ENCODE results near the gene NUFIP2.
"Not testable (repeated sequence)": the region's sequence is repeated elsewhere in the genome, so short reads cannot be mapped to it uniquely, and the experiment has no call there.

Gene NUFIP2

GRCh38 chr17:29283496-29283895 lies 10.5 kb downstream of the NUFIP2 start:
- DNase-seq (ENCODE audit: low read depth in 3 of 3, low spot score in 1 of 3), result no peak

DNA sequence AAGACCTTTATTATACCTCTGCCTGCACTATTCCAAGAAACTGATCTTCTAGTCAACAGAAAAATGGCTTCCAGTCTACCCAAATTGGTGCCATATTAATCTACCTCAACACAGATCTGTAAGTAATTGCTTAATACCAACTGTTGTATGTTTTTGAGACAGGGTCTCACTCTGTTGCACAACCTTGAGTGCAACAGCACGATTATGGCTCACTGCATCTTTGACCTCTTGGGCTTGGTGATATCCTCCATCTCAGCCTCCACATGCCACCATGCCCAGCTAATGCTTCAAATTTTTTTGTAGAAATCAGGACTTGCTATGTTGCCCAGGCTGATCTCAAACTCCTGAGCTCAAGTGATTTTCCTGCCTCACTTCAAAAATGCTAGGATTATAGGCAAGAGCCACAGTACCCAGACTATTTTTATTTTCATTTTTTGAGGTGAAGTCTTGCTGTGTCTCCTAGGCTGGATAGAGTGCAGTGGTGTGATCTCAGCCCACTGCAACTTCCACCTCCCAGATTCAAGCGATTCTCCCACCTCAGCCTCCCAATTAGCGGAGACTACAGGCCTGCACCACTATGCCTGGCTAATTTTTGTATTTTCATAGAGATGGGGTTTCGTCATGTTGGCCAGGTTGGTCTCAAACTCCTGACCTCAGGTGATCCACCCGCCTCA lies 14.4 kb downstream of the NUFIP2 start:
- no peak for DNase-seq (ENCODE audit: low read depth in 3 of 3, low spot score in 1 of 3)

DNA sequence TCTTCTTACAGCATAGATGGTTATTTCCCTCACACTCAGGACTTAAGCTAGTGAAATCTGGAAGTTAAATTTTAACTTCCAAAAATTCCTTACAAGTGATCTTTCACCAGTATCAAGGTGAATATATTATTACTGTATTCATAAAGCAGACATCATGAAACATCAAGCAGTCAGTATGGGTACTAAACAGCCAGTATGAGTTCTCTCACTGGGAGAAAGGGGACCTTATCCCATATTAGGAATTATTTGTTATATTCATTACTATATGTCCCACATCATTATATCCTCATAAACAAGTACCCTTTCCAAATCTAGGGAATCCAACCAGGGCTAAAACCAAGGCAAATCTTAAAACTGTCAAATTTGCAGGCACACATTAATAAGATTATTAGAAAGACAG lies 15.3 kb downstream of the NUFIP2 start:
- no peak for DNase-seq (ENCODE audit: low read depth in 3 of 3, low spot score in 1 of 3)

DNA sequence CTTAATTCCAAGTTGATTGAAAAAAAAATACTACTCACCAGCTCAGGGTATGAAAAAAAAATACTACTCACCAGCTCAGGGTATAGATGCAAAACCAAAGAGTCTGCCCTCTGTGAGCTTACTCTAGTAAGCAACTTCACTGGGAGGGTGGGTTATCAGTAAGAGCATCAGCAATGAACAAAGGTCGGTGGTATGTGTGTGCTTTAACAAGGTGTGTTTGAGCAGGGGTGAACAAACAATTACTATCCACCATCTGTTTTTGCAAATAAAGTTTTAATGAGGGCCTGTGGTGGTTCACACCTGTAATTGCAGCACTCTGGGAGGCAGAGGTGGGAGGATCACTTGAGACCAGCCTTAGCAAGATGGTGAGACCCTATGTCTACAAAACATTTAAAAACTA lies 20.0 kb downstream of the NUFIP2 start:
- DNase-seq (ENCODE audit: low read depth in 3 of 3, low spot score in 1 of 3), result no peak

DNA sequence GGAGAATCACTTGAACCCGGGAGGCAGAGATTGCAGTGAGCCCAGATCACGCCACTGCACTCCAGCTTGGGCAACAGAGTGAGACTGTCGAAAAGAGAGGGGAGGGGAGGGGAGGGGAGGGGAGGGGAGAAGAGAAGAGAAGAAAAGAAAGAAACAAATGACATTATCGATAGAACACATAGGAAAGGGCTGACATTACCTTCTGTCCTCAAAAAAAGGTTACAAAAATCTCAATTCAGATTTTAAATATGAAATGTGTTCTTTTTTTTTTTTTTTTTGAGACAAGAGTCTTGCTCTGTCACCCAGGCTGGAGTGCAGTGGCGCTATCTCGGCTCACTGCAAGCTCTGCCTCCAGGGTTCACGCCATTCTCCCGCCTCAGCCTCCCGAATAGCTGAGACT lies 22.0 kb downstream of the NUFIP2 start:
- DNase-seq (ENCODE audit: low read depth in 3 of 3, low spot score in 1 of 3), result not testable (repeated sequence)

GRCh38 chr17:29263916-29264315 lies 30.0 kb downstream of the NUFIP2 start:
- DNase-seq (ENCODE audit: low read depth in 3 of 3, low spot score in 1 of 3), result no peak

DNA sequence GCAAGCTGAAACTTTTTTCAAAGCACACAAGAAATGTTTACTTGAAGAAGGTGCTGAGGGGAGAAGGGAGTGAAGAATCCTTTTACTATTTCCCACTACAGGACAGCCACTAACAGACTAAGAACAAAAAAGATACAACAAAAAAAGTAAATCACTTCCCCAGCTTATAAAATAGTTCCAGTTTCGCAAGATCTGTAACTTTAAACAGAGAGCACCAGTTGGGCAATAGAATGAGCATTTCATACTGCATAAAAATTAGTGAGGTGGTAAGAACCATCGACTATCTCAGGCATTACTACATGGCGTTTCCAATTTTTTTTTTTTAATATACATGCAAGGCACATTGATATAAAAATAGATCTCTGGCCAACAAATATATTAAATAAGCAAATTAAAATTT lies 36.2 kb downstream of the NUFIP2 start:
- DNase-seq (ENCODE audit: low read depth in 3 of 3, low spot score in 1 of 3), result no peak

DNA sequence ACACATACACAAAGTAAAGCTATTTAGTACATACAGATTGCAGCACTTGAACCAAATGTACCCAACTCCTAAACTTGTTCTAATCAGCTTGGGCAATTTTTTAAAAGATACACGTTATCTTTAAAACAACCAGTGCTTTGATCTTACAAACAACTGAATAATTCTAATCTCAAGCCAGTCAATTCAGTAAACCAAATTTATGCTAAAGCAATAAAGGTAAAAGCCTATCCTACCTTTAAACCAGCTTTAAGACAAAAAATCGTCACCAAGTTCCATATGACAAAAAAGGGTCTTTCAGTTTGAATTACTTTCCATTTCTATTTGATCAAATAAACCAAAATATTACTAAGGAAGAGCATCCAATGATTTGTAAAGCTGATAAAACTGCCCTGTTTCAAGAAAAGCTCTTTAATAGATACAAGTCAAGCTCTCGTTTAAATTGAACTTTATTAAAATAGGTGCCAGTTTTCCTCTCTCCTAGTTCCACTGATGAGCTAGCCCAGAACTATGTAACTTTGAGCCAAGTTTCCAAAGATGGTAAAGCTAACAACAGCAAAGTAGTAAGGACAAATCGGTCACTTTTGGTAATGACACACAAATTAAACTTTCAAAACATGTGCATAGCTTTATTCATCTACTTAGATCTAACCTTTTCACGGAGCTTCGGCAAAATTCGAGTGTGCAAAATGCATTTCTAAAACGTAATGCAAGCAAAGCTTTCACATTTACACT lies 37.0 kb downstream of the NUFIP2 start:
- no peak for DNase-seq (ENCODE audit: low read depth in 3 of 3, low spot score in 1 of 3)

GRCh38 chr17:29255926-29256522 lies 37.9 kb downstream of the NUFIP2 start:
- DNase-seq (ENCODE audit: low read depth in 3 of 3, low spot score in 1 of 3), result no peak

DNA sequence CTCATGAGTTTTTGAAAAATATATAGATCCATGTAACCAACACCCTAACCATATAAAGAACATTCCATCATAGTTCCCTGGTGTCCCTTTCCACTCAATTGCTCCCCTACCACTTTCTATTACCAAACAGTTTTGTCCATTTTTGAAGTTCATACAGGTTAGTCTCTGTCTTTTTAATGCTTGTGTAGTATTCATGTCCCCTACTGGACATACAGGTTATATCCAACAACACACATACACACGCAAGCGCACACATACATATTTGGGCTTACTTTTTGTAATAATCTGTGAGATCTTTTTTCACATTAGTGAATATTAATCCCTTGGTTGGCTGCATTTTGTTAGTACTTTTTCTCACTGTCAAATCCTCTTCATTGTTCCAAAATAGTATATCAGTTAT lies 40.9 kb downstream of the NUFIP2 start:
- DNase-seq (ENCODE audit: low read depth in 3 of 3, low spot score in 1 of 3), result no peak

GRCh38 chr17:29252101-29252791 lies 41.7 kb downstream of the NUFIP2 start:
- no peak for DNase-seq (ENCODE audit: low read depth in 3 of 3, low spot score in 1 of 3)

DNA sequence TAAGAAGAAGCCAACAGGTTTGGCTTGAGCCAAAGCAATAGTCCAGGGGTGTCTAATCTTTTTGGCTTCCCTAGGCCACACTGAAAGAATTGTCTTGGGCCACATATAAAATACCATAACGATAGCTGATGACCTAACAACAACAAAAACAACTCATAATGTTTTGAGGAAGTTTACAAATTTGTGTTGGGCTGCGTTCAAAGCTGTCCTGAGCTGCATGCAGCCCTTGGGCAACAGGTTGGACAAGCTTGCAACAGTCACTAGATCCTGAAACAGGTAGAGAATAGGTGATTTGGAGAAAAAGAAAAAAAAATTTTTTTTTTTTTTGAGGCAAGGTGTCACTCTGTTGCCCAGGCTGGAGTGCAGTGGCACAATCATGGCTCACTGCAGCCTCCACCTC lies 42.8 kb downstream of the NUFIP2 start:
- DNase-seq (ENCODE audit: low read depth in 3 of 3, low spot score in 1 of 3), result no peak

- no peak for DNase-seq (ENCODE audit: low read depth in 3 of 3, low spot score in 1 of 3)
These were observed 43.3 kb downstream of the NUFIP2 start for GRCh38 chr17:29250666-29251065.

DNA sequence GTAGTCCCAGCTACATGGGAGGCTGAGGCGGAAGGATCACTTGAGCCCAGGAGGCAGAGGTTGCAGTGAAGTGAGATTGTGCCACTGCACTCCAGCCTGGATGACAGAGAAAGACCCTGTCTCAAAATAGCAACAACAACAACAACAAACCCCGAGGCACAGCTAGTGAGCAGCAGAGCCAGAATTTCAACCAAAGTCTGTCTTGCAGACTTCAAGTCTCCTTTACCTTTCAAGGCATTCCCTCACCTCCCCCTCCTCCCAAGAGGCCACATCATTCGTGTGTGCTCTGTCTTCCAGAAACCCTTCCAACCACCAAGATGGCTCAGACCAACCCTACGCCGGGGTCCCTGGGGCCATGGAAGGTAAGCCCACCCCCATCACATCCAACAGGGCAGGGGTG lies 45.1 kb downstream of the NUFIP2 start:
- no peak for DNase-seq (ENCODE audit: low read depth in 3 of 3, low spot score in 1 of 3)

GRCh38 chr17:29247219-29247618 lies 46.7 kb downstream of the NUFIP2 start:
- DNase-seq (ENCODE audit: low read depth in 3 of 3, low spot score in 1 of 3), result no peak

- DNase-seq (ENCODE audit: low read depth in 3 of 3, low spot score in 1 of 3), result no peak
These were observed 47.3 kb downstream of the NUFIP2 start, which contains the start of gene CRYBA1 for GRCh38 chr17:29246628-29247027. Gene CRYBA1 (plus strand): TSS chr17:29246859. CDS start chr17:29246864, 5 bp downstream.

DNA sequence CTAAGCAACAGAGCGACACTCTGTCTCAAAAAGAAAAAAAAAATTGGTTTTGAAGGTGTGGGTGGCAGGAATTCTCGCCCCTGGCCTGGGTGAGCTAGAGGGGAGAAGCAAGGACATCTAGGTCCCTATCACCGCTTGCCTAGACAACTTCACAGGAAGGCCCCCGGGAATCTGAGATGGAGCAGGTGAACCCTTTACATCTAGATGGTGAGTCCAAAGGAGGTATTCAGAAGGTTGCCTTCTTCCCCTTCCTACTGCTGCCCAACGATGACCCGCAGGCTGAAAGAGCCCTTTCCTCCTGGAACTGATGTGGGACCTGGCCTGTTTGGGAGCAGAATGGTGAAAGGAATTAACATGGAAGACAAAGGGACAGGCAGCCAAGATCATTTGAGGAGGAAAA lies 48.5 kb downstream of the NUFIP2 start:
- DNase-seq (ENCODE audit: low read depth in 3 of 3, low spot score in 1 of 3), result no peak

DNA sequence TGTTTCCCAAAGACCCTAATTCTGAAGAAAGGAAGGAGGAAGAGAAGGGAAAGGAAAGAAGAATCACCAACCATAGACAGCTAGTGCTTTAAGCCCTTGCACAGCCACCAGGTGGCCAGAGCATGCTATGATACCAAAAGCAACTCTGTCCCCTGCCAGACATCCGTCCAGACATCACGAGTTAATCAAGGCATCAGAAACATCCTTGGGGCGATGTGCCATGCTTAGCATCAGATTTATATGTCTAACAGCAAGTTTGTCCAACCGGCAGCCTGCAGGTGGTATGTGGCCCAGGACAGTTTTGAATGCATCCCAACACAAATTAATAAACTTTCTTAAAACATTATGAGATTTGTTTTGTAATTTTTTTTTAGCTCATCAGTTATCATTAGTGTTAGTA lies 50.2 kb downstream of the NUFIP2 start:
- no peak for DNase-seq (ENCODE audit: low read depth in 3 of 3, low spot score in 1 of 3)

- DNase-seq (ENCODE audit: low read depth in 3 of 3, low spot score in 1 of 3), result no peak
These were observed 51.2 kb downstream of the NUFIP2 start for GRCh38 chr17:29242790-29243189.

GRCh38 chr17:29242051-29242450 lies 51.9 kb downstream of the NUFIP2 start:
- no peak for DNase-seq (ENCODE audit: low read depth in 3 of 3, low spot score in 1 of 3)

DNA sequence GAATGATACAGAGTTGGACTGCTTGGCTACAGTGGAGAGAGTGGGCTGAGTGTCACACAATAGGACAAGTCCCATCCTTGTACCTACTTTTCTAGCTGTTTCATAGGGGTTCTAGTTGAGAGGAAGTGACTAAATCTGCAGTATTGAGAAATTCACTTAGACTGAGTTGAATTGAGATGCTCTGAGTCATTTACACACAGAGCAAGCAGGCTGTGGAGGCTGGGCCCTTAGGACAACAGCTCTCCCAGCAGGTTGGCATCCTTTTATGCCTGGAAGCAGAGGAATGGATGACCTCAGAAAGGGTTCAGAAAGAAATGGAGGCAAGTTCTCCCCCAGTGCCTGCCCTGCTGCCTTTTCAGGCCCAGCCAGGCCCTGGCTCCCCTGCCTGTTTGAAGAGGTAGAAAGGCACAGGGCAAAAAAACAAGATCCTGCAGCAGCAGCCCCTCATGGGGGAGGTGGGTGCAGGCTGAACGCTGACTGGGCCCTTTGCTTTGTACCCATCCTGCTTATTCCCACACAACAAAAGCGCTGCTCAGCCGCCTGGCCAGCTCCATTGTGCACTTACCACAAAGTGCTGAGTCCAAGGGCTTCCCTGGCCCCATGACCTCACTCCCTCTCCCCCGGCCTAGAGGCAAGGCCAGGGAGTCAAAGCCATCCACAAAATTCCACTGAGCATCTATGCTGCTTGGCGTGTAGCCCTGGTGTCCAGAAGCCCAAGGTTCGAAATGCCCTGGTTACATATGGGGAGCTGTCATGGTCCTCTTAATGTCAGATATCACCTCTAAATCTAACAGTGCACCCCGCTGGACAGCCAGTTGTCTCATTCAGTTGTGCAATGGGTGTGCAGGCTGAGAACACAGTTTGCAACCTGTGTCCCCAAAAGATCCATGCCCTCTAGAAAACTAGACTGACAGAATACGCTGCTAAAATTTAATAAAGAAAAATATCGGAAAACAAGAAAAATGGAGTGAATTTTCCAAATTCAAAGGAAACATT lies 52.7 kb downstream of the NUFIP2 start:
- DNase-seq (ENCODE audit: low read depth in 3 of 3, low spot score in 1 of 3), result no peak

Measured in stimulated activated CD4-positive, alpha-beta T cell treated with anti-CD3 and anti-CD28 coated beads, TNF-alpha, amount 100 ng/mL, for 1 hour (primary cell).